ENCODE results near the gene PRRC2A.

Gene PRRC2A

GRCh38 chr6:31626952-31627351 is 6.4 kb downstream of the PRRC2A start:
- DNase-seq (ENCODE audit: low read depth), result no peak

DNA sequence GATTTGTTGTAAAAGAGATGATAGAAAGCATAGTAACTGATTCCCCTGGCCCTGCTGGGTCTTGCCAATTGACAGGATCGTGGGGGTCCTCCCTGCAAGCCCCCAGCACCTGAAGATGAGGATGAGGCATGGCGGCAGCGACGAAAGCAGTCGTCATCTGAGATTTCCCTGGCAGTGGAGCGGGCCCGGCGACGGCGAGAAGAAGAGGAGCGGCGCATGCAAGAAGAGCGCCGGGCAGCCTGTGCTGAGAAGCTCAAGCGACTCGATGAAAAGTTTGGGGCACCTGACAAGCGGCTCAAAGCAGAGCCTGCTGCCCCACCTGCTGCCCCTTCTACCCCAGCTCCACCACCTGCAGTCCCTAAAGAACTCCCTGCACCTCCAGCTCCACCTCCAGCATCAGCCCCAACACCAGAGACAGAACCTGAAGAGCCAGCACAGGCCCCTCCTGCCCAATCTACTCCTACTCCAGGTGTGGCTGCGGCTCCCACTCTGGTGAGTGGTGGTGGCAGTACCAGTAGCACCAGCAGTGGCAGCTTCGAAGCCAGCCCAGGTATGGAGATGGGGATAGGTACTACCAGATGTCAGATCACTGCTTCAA is 7.3 kb downstream of the PRRC2A start:
- DNase-seq (ENCODE audit: low read depth), result no peak

DNA sequence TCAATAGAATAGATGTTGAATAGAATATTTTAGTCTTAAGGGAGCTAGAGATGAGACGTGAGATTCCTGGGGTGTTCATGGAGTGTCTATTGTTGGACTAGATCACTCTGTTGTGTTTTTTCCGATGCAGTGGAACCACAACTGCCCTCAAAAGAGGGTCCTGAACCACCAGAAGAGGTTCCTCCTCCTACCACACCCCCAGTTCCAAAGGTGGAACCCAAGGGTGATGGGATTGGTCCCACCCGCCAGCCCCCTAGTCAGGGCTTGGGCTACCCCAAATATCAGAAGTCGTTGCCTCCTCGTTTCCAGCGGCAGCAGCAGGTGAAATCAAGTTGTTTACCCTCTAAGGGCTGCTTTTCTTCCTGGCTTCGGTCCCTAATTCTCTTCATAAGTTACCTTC is 8.5 kb downstream of the PRRC2A start:
- no peak for DNase-seq (ENCODE audit: low read depth)

- no peak for DNase-seq (ENCODE audit: low read depth)
Observed at GRCh38 chr6:31630177-31630934, 9.8 kb downstream of the PRRC2A start.

- no peak for DNase-seq (ENCODE audit: low read depth)
Observed at GRCh38 chr6:31631209-31631608, 10.7 kb downstream of the PRRC2A start.

- DNase-seq (ENCODE audit: low read depth), result no peak
Observed at GRCh38 chr6:31631681-31632278, 11.3 kb downstream of the PRRC2A start.

- DNase-seq (ENCODE audit: low read depth), result no peak
Observed at GRCh38 chr6:31632279-31632946, 11.9 kb downstream of the PRRC2A start.

GRCh38 chr6:31633447-31633846 is 12.9 kb downstream of the PRRC2A start:
- no peak for DNase-seq (ENCODE audit: low read depth)

DNA sequence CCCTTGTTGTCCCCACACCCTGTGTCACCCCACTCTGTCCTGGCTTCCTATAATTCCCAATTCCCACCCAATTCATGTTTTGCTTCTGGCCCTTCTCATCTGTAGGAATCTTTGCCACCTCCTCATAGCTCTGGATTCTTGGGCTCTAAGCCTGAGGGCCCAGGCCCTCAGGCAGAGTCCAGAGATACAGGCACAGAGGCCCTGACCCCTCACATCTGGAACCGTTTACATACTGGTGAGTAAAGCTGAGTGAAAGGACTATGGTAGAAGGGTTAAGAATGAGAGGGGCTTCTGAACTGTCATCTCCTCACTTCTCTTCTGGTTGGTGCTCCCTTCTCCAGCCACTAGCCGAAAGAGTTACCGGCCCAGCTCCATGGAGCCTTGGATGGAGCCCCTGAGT is 13.6 kb downstream of the PRRC2A start:
- no peak for DNase-seq (ENCODE audit: low read depth)

DNA sequence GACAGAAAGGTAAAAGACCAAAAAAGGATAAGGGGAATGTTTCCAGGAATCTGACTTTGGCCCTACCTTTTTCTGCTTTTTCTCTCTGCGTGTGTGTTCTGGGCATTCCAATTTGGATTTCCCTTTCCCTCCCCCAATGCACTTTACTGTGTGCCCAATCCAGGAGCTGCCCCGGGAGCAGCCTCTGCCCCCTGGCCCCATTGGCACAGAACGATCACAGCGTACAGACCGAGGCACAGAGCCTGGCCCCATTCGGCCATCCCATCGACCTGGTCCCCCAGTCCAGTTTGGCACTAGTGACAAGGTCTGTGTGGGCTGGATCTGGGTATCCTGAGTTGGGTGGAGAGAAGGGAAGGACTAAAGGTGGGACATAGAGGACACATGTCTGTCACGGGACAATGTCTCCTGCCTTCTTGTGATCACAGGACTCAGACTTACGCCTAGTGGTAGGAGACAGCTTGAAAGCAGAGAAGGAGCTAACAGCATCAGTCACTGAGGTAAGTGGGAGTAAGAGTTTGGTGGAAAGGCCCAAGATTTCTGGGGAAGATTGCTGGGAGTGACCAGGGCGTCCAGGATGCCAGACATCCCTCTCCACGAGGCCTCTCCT is 14.6 kb downstream of the PRRC2A start:
- DNase-seq (ENCODE audit: low read depth), result no peak

- no peak for DNase-seq (ENCODE audit: low read depth)
Observed at GRCh38 chr6:31636698-31637596, 16.4 kb downstream of the PRRC2A start.

DNA sequence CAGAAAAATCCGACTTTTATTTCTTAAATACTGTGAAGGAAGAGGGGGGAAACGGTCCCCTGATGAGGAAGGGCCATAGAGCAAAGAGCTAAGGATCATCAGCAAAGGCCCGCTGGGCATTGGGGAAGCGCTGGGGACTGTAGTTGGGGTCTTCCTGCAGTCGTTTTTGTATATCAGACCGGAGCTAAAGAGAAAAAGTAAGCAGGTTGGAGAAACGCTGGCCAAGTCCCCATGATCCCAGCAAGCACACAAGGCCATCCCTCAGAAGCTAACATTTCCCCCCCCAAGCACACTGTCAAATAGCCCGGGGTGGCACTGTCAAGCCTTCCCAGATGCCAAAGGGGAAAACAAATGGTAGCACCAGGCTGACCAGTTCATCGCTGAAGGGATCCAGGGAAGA is 18.5 kb downstream of the PRRC2A start:
- DNase-seq (ENCODE audit: low read depth), result no peak

GRCh38 chr6:31639449-31639861 is 18.9 kb downstream of the PRRC2A start:
- peak; percentile 75 for DNase-seq (ENCODE audit: low read depth)

DNA sequence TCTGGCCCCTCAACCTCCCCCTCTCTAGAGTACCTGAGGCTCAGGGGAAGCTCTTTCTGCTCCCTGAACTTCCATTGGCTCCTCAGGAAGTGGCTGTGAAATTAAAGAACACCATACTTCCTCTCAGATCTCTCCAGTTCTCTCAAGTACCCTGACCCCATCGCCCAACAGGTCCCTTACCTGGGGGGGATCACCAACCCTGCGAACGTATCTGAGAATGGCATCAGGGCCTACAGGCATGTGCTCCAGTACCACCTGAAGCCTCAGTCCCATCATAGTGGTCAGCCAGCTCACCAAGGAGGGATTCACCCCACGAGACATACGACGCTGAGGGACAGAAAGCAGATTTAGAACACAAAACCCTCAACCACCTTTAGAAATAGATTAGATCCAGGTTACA is 20.1 kb downstream of the PRRC2A start:
- DNase-seq (ENCODE audit: low read depth), result no peak

GRCh38 chr6:31641370-31641769 is 20.9 kb downstream of the PRRC2A start:
- no peak for DNase-seq (ENCODE audit: low read depth)

DNA sequence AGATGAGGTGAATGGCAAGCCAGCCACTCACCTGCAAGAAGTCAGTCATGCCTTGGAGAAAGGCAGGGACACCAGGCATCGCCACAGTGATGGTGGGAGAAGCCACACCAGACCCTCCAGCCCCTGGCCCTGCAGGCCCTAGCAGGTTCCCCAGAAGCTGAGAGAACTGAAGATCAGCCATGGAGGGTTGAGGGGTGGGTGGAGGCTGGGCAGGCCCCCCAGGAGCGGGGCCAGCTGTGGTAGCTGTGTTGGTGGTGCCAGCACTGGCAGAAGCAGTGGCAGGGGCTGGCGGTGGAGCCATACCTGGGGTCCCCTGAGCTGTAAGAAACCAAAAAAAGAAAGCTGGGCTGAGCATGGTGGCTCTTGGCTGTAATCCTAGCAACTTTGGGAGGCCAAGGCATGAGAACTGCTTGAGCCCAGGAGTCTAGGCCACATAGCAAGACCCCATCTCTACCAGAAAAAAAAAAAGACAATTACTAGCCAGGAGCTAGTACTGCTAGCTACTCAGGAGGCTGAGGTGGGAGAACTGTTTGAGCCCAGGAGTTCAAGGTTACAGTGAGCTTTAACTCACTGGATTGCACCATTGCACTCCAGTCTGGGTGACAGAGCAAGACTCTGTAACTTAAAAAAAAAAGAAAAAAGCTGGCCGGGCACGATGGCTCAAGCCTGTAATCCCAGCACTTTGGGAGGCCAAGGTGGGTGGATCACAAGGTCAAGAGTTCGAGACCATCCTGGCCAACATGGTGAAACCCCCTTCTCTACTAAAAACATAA is 22.5 kb downstream of the PRRC2A start:
- DNase-seq (ENCODE audit: low read depth), result no peak

DNA sequence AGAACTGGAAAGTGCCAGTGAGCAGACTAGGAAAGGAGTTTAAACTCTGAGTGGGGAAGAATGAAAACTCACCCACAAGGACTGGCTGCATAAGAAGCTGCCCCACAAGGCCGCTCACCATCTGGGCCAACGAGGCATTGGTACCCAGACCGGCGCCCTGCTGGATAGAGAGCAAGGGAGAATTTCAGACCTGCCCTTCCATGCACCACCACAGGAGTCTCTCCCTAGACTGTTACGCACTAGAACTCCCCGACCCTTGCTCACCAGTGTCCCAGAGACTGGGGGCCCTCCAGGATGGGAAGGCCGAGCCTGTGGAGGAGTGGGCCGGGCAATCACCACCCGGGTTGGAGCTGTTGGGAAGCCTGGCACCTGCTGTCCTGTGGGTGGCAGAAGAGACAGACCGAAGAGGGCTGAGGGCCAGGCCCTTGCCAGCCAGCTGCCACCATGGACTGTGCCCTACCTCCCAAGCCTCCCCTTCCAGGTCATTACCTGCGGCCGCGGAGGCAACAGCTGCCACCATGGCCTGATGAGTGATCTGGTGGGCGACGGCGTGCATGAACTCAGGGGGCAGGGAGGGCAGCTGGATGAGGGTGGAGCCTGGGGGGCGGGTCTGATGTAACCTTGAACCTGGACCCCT is 23.4 kb downstream of the PRRC2A start:
- no peak for DNase-seq (ENCODE audit: low read depth)

DNA sequence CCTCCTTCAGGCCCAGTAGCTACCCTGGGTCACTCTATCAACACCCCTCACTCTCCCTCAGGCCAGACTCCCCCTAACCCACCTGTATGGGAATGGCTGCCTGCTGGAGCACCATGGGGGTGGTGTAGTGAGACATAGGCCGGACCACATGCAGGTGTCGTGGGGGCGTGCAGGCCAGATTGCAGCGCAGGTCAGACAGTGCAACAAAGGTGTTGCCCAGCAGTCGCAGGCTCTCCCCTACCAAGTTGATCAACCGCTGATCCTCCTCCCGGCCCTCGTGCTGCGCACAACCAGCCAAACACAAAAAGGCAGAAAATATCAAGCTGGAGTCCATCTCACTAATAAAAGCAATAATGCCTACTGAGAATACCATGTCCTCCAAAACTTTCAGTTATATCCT is 24.8 kb downstream of the PRRC2A start:
- no peak for DNase-seq (ENCODE audit: low read depth)

DNA sequence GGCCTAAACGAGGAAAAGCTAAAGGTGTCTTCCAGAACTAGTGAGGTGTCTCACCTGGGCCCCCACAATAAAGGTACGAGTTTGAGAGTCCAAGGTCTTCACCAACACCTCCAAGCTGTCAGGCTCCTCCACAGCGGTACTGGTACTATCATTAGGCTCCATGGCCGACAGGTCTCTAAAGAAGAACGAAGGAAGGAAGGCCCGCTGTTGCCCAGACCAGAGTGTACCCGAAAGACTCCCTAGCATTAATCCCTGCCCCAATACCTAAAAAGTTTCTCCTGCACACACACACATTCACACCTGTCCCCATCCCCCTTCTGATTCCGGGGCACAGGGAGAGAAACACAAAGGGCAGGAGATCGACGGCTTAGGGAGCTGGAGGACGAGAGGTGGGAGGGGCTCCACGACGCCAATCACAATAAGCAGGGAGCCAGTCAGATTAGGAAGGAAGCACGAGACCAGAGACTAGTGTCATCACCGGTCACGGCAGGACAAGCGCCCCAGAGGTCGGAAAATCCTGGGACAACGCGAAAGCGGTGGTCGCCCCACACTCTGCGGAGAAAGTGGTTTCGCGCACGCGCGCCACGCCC is 31.2 kb downstream of the PRRC2A start:
- DNase-seq (ENCODE audit: low read depth), result peak; percentile 79

Measured in stromal cell of bone marrow (primary cell).